EH (cell line): ENCODE data around the gene TAP2.

Experiments
- DNase-seq: peaks from one replicate; pipeline ENCODE4 v3.0.0-alpha.2; 2015; ENCODE audit warnings: low read depth

Gene TAP2

GRCh38 chr6:32792901-32793435 lies 45.6 kb downstream of the TAP2 start:
- DNase-seq = no peak

- DNase-seq = peak; percentile 40
Observed at GRCh38 chr6:32790306-32790705, 48.2 kb downstream of the TAP2 start.
